Measurements from ENCODE around the gene SMAD6. TPM values are rescaled to one million over a fixed set of nuclear protein-coding genes. Genes with fewer than 3 reads are reported as not detected.

The SMAD6 gene
- total RNA-seq: under 1 TPM; 0.31 to 0.35 TPM

- peaks cover 2% of the 10 kb centered on the region in 2 donors for H3K36me3 Mint-ChIP-seq (ENCODE audit: insufficient read depth in 2 of 2)
- H3K4me3 Mint-ChIP-seq: peak within 1 kb of the TSS; percentile 87 to 99
- H3K27me3 Mint-ChIP-seq (ENCODE audit: low read depth): peaks cover 28% of the 10 kb centered on the region
- peak; percentile 59 for ATAC-seq (replicated peaks in 1 of 2)
- peaks cover 16% of the 10 kb centered on the region for H3K4me1 Mint-ChIP-seq (ENCODE audit: low read depth)
- peak; percentile 82 to 87 for DNase-seq
- H3K9me3 Mint-ChIP-seq: no peaks in the 10 kb centered on the region
- H3K27ac Mint-ChIP-seq: no peak within 1 kb of the TSS
Measured at GRCh38 chr15:66702035-66702786, at the start of gene SMAD6. Gene SMAD6 (plus strand): TSS chr15:66702236. CDS start chr15:66703259, 1,023 bp downstream.

- no peak overlapping the region for H3K4me3 Mint-ChIP-seq
- H3K27ac Mint-ChIP-seq: no peak overlapping the region
- no peaks in the 10 kb centered on the region for H3K9me3 Mint-ChIP-seq
- peaks cover 6% of the 10 kb centered on the region for H3K4me1 Mint-ChIP-seq (ENCODE audit: low read depth)
- no peaks in the 10 kb centered on the region for H3K27me3 Mint-ChIP-seq (ENCODE audit: low read depth)
- no peaks in the 10 kb centered on the region for H3K36me3 Mint-ChIP-seq (ENCODE audit: insufficient read depth in 2 of 2)
- DNase-seq (no peak), ATAC-seq (replicated peaks in 1 of 2) (no peak)
Measured at GRCh38 chr15:66652806-66653205, 49.2 kb upstream of the SMAD6 start.

- DNase-seq (no peak), ATAC-seq (replicated peaks in 1 of 2) (no peak)
- no peaks in the 10 kb centered on the region for H3K27me3 Mint-ChIP-seq (ENCODE audit: low read depth)
- H3K27ac Mint-ChIP-seq: no peak overlapping the region
- H3K4me3 Mint-ChIP-seq: no peak overlapping the region
- no peaks in the 10 kb centered on the region for H3K9me3 Mint-ChIP-seq
- H3K36me3 Mint-ChIP-seq (ENCODE audit: insufficient read depth in 2 of 2): no peaks in the 10 kb centered on the region
- peaks cover 6% of the 10 kb centered on the region for H3K4me1 Mint-ChIP-seq (ENCODE audit: low read depth)
Measured at GRCh38 chr15:66653398-66653797, 48.6 kb upstream of the SMAD6 start.

- no peak for ATAC-seq (replicated peaks in 1 of 2)
- Mint-ChIP-seq H3K27me3 (ENCODE audit: low read depth) (no peaks in the 10 kb centered on the region), H3K4me1 (ENCODE audit: low read depth) (peaks cover 6% of the 10 kb centered on the region), H3K27ac (no peak overlapping the region), H3K4me3 (no peak overlapping the region), H3K36me3 (ENCODE audit: insufficient read depth in 2 of 2) (no peaks in the 10 kb centered on the region), H3K9me3 (no peaks in the 10 kb centered on the region)
- DNase-seq: no peak
Measured at GRCh38 chr15:66653852-66654251, 48.2 kb upstream of the SMAD6 start.

GRCh38 chr15:66654361-66654738 is 47.7 kb upstream of the SMAD6 start:
- H3K9me3 Mint-ChIP-seq: no peaks in the 10 kb centered on the region
- no peak overlapping the region for H3K27ac Mint-ChIP-seq
- H3K4me3 Mint-ChIP-seq: peak overlapping the region in 1 of 2 donors; percentile 23

GRCh38 chr15:66654739-66655375 is 47.2 kb upstream of the SMAD6 start:
- DNase-seq: peak; percentile 30 to 46
- Mint-ChIP-seq H3K9me3 (no peaks in the 10 kb centered on the region), H3K36me3 (ENCODE audit: insufficient read depth in 2 of 2) (no peaks in the 10 kb centered on the region), H3K4me1 (ENCODE audit: low read depth) (peaks cover 6% of the 10 kb centered on the region), H3K4me3 (peak overlapping the region; percentile 31 to 64), H3K27ac (no peak overlapping the region), H3K27me3 (ENCODE audit: low read depth) (no peaks in the 10 kb centered on the region)
- ATAC-seq (replicated peaks in 1 of 2): peak; percentile 77 to 80

More at GRCh38 chr15:66654361-66654738, 47.7 kb upstream of the SMAD6 start:
- Mint-ChIP-seq H3K4me1 (ENCODE audit: low read depth) (peaks cover 6% of the 10 kb centered on the region), H3K36me3 (ENCODE audit: insufficient read depth in 2 of 2) (no peaks in the 10 kb centered on the region), H3K27me3 (ENCODE audit: low read depth) (no peaks in the 10 kb centered on the region)
- ATAC-seq (replicated peaks in 1 of 2): peak; percentile 6 to 15
- no peak for DNase-seq

GRCh38 chr15:66655511-66655910 is 46.5 kb upstream of the SMAD6 start:
- no peaks in the 10 kb centered on the region for H3K27me3 Mint-ChIP-seq (ENCODE audit: low read depth)
- no peaks in the 10 kb centered on the region for H3K9me3 Mint-ChIP-seq
- no peaks in the 10 kb centered on the region for H3K36me3 Mint-ChIP-seq (ENCODE audit: insufficient read depth in 2 of 2)
- peak overlapping the region; percentile 26 for H3K27ac Mint-ChIP-seq
- DNase-seq (no peak), ATAC-seq (replicated peaks in 1 of 2) (no peak)
- H3K4me1 Mint-ChIP-seq (ENCODE audit: low read depth): peaks cover 6% of the 10 kb centered on the region
- peak overlapping the region; percentile 31 to 64 for H3K4me3 Mint-ChIP-seq

GRCh38 chr15:66655997-66656396 is 46.0 kb upstream of the SMAD6 start:
- Mint-ChIP-seq H3K27ac (no peak overlapping the region), H3K36me3 (ENCODE audit: insufficient read depth in 2 of 2) (no peaks in the 10 kb centered on the region)

GRCh38 chr15:66657185-66658020 is 44.6 kb upstream of the SMAD6 start:
- ATAC-seq (replicated peaks in 1 of 2) (no peak), DNase-seq (no peak)
- H3K36me3 Mint-ChIP-seq (ENCODE audit: insufficient read depth in 2 of 2): no peaks in the 10 kb centered on the region
- H3K4me1 Mint-ChIP-seq (ENCODE audit: low read depth): peaks cover 6% of the 10 kb centered on the region
- H3K4me3 Mint-ChIP-seq: no peak overlapping the region
- no peaks in the 10 kb centered on the region for H3K27me3 Mint-ChIP-seq (ENCODE audit: low read depth)
- no peaks in the 10 kb centered on the region for H3K9me3 Mint-ChIP-seq
- no peak overlapping the region for H3K27ac Mint-ChIP-seq

More at GRCh38 chr15:66655997-66656396, 46.0 kb upstream of the SMAD6 start:
- H3K4me3 Mint-ChIP-seq: no peak overlapping the region
- no peaks in the 10 kb centered on the region for H3K27me3 Mint-ChIP-seq (ENCODE audit: low read depth)
- no peak for DNase-seq
- no peaks in the 10 kb centered on the region for H3K9me3 Mint-ChIP-seq
- no peak for ATAC-seq (replicated peaks in 1 of 2)
- peaks cover 6% of the 10 kb centered on the region for H3K4me1 Mint-ChIP-seq (ENCODE audit: low read depth)

- Mint-ChIP-seq H3K27me3 (ENCODE audit: low read depth) (no peaks in the 10 kb centered on the region), H3K36me3 (ENCODE audit: insufficient read depth in 2 of 2) (no peaks in the 10 kb centered on the region), H3K4me1 (ENCODE audit: low read depth) (peaks cover 6% of the 10 kb centered on the region), H3K4me3 (no peak overlapping the region), H3K9me3 (no peaks in the 10 kb centered on the region), H3K27ac (no peak overlapping the region)
- no peak for ATAC-seq (replicated peaks in 1 of 2)
- DNase-seq: no peak
Measured at GRCh38 chr15:66658044-66658443, 44.0 kb upstream of the SMAD6 start.

- Mint-ChIP-seq H3K36me3 (ENCODE audit: insufficient read depth in 2 of 2) (no peaks in the 10 kb centered on the region), H3K4me3 (no peak overlapping the region), H3K27me3 (ENCODE audit: low read depth) (no peaks in the 10 kb centered on the region), H3K9me3 (no peaks in the 10 kb centered on the region), H3K4me1 (ENCODE audit: low read depth) (peaks cover 6% of the 10 kb centered on the region), H3K27ac (no peak overlapping the region)
- ATAC-seq (replicated peaks in 1 of 2) (no peak), DNase-seq (no peak)
Measured at GRCh38 chr15:66658855-66659254, 43.2 kb upstream of the SMAD6 start.

- no peak for DNase-seq
- Mint-ChIP-seq H3K27ac (no peak overlapping the region), H3K36me3 (ENCODE audit: insufficient read depth in 2 of 2) (no peaks in the 10 kb centered on the region), H3K4me1 (ENCODE audit: low read depth) (peaks cover 6% of the 10 kb centered on the region), H3K27me3 (ENCODE audit: low read depth) (no peaks in the 10 kb centered on the region), H3K4me3 (no peak overlapping the region), H3K9me3 (no peaks in the 10 kb centered on the region)
- no peak for ATAC-seq (replicated peaks in 1 of 2)
Measured at GRCh38 chr15:66659384-66659783, 42.7 kb upstream of the SMAD6 start.

All from activated T-cell treated with anti-CD3 and anti-CD28 coated beads, Interleukin-2, amount 50 U/mL, for 72 hours (primary cell).